GM23338 (cell line): ENCODE data around the gene SMYD3. TPM values are rescaled to one million over a fixed set of nuclear protein-coding genes. Genes with fewer than 3 reads are reported as not detected.
"Not testable (repeated sequence)": the region's sequence is repeated elsewhere in the genome, so short reads cannot be mapped to it uniquely, and the experiment has no call there.

ENCODE experiments used
- ATAC-seq: fragments of 200-7000 bp; cut with Tn5 transposase; 3 replicates; pipeline ENCODE4 v1.9.1; 2020
- DNase-seq: peaks from one replicate; pipeline ENCODE4 v3.0.0-alpha.2; 2015; ENCODE audit warnings: low spot score
- H2AFZ ChIP-seq: fragments of 200-600 bp; sonication (generic); 2 replicates; pipeline ENCODE4 v1.8.0; 2016; ENCODE audit warnings: antibody characterized with exemption, mild to moderate bottlenecking, moderate library complexity
- H3F3A ChIP-seq: fragments of 200-600 bp; sonication (generic); replicated peaks from 2 replicates; pipeline ENCODE4 v1.8.0; 2017; ENCODE audit warnings: antibody characterized with exemption, mixed run types, low read depth
- H3K27ac ChIP-seq: fragments of 200-600 bp; sonication (generic); 2 replicates; pipeline ENCODE4 v1.6.1; 2016; ENCODE audit warnings: low read depth
- H3K27me3 ChIP-seq: fragments of 200-600 bp; sonication (generic); 2 replicates; pipeline ENCODE4 v1.8.0; 2016; ENCODE audit warnings: mild to moderate bottlenecking, mixed run types, moderate library complexity; ENCODE audit not compliant: insufficient read depth
- H3K36me3 ChIP-seq: fragments of 200-600 bp; sonication (generic); 2 replicates; pipeline ENCODE4 v1.8.0; 2016; ENCODE audit warnings: mild to moderate bottlenecking; ENCODE audit not compliant: insufficient read depth
- H3K4me1 ChIP-seq: fragments of 200-600 bp; sonication (generic); 2 replicates; pipeline ENCODE4 v1.8.0; 2016; ENCODE audit warnings: mild to moderate bottlenecking, moderate library complexity; ENCODE audit not compliant: insufficient read depth
- H3K4me2 ChIP-seq: fragments of 200-600 bp; sonication (generic); 2 replicates; pipeline ENCODE4 v1.7.1; 2017; ENCODE audit warnings: mixed run types
- H3K4me3 ChIP-seq: fragments of 200-600 bp; sonication (generic); 2 replicates; pipeline ENCODE4 v1.6.1; 2016; ENCODE audit warnings: mixed run types
- H3K79me2 ChIP-seq: fragments of 200-600 bp; sonication (generic); replicated peaks from 2 replicates; pipeline ENCODE4 v1.8.0; 2017; ENCODE audit warnings: mild to moderate bottlenecking; ENCODE audit not compliant: insufficient read depth
- H3K9me2 ChIP-seq: fragments of 200-600 bp; sonication (generic); 2 replicates; pipeline ENCODE4 v1.8.0; 2017; ENCODE audit not compliant: insufficient read depth
- H4K20me1 ChIP-seq: fragments of 200-600 bp; sonication (generic); replicated peaks from 2 replicates; pipeline ENCODE4 v1.8.0; 2017; ENCODE audit warnings: mild to moderate bottlenecking; ENCODE audit not compliant: insufficient read depth
- H3K27ac Mint-ChIP-seq: 2 replicates; pipeline ENCODE4 v1.8.0; 2020; ENCODE audit warnings: inconsistent platforms, mild to moderate bottlenecking, moderate library complexity, mixed read lengths
- H3K27me3 Mint-ChIP-seq: 3 replicates; pipeline ENCODE4 v1.8.0; 2022; ENCODE audit warnings: low read depth, mild to moderate bottlenecking, moderate library complexity, mixed read lengths, inconsistent platforms; ENCODE audit not compliant: insufficient read depth, poor library complexity
- H3K36me3 Mint-ChIP-seq: 3 replicates; pipeline ENCODE4 v1.8.0; 2021; ENCODE audit warnings: low read depth, mild to moderate bottlenecking, inconsistent platforms, moderate library complexity, mixed read lengths
- H3K4me1 Mint-ChIP-seq: 3 replicates; pipeline ENCODE4 v1.8.0; 2020; ENCODE audit warnings: mild to moderate bottlenecking, inconsistent platforms, mixed read lengths
- H3K4me3 Mint-ChIP-seq: 3 replicates; pipeline ENCODE4 v1.8.0; 2021; ENCODE audit warnings: moderate library complexity, mild to moderate bottlenecking, inconsistent platforms, mixed read lengths
- H3K9me3 Mint-ChIP-seq: 3 replicates; pipeline ENCODE4 v1.8.0; 2020; ENCODE audit warnings: moderate library complexity, mild to moderate bottlenecking, inconsistent platforms, mixed read lengths
- EZH2 ChIP-seq: fragments of 200-600 bp; sonication (generic); IDR thresholded peaks from one replicate; pipeline ENCODE4 v1.8.0; 2017; ENCODE audit warnings: antibody characterized with exemption, mild to moderate bottlenecking, low read depth; ENCODE audit not compliant: unreplicated experiment
- EZH2phosphoT487 ChIP-seq: fragments of 200-600 bp; sonication (generic); IDR thresholded peaks from one replicate; pipeline ENCODE4 v1.8.1; 2018; ENCODE audit warnings: antibody characterized with exemption; ENCODE audit not compliant: unreplicated experiment
- JUNB ChIP-seq: IDR thresholded peaks from one replicate; pipeline ENCODE4 v1.6.1; 2016; ENCODE audit warnings: antibody characterized with exemption; ENCODE audit not compliant: unreplicated experiment
- POLR2AphosphoS5 ChIP-seq: IDR thresholded peaks from 2 replicates; pipeline ENCODE4 v1.6.1; 2016; ENCODE audit warnings: antibody characterized with exemption, low read depth
- STAT1 ChIP-seq: IDR thresholded peaks from one replicate; pipeline ENCODE4 v1.6.1; 2016; ENCODE audit warnings: antibody characterized with exemption; ENCODE audit not compliant: unreplicated experiment
- ZNF331 ChIP-seq: fragments of 250-450 bp; sonication (Bioruptor Pico); IDR thresholded peaks from 2 replicates; pipeline ENCODE4 v1.5.0; 2020; ENCODE audit warnings: low read depth, mild to moderate bottlenecking, moderate library complexity
- ZNF462 ChIP-seq: fragments of 250-450 bp; sonication (Bioruptor Pico); IDR thresholded peaks from 2 replicates; pipeline ENCODE4 v1.5.0; 2020; ENCODE audit warnings: mild to moderate bottlenecking, moderate library complexity
- polyA plus RNA-seq: library from polyadenylated mRNA; unstranded; fragments of >200 nt; fragmentation: Nextera tagmentation; extraction: Ambion mirVana; gene quantifications from 2 replicates; pipeline ENCODE4 v1.2.1, GENCODE V29; 2016
- total RNA-seq: library from RNA; depleted of rRNA; stranded (reverse); fragments of >200 nt; shearing (Covaris generic); gene quantifications from 2 replicates; pipeline ENCODE4 v1.2.3, GENCODE V29; 2014
- TF ChIP-seq, protein P1 (sequence below), 2 experiments: fragments of 200-600 bp in 1 of 2; sonication (generic) in 1 of 2; conservative IDR thresholded peaks; 2 replicates each; pipeline versions ENCODE4 v1.5.1 to v1.6.1; 2016 to 2017; ENCODE audit warnings: antibody characterized with exemption in 2 of 2, low read depth in 2 of 2, mild to moderate bottlenecking in 2 of 2, moderate library complexity in 1 of 2

The SMYD3 gene
- total and polyA plus RNA-seq, 2 experiments from 2014 or later: 31.8 to 34.4 TPM

DNA sequence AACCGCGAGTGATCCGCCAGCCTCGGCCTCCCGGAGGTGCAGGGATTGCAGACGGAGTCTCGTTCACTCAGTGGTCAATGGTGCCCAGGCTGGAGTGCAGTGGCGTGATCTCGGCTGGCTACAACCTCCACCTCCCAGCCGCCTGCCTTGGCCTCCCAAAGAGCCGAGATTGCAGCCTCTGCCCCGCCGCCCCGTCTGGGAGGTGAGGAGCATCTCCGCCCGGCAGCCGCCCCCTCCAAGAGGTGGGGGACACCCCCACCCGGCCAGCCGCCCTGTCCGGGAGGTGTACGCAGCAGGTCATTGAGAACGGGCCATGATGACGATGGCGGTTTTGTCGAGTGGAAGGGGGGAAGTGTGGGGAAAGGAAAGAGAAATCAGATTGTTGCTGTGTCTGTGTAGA, 732.1 kb downstream of the SMYD3 start:
- not testable (repeated sequence) for H3K79me2 ChIP-seq, H3K27me3 ChIP-seq, H3K4me2 ChIP-seq, H3K27me3 Mint-ChIP-seq, H4K20me1 ChIP-seq, H3K27ac Mint-ChIP-seq, H3K36me3 Mint-ChIP-seq, DNase-seq, H3F3A ChIP-seq, H3K9me3 Mint-ChIP-seq, H3K9me2 ChIP-seq, ATAC-seq, H3K27ac ChIP-seq, H2AFZ ChIP-seq, H3K4me1 ChIP-seq, H3K4me3 Mint-ChIP-seq, H3K4me3 ChIP-seq, H3K36me3 ChIP-seq, H3K4me1 Mint-ChIP-seq

DNA sequence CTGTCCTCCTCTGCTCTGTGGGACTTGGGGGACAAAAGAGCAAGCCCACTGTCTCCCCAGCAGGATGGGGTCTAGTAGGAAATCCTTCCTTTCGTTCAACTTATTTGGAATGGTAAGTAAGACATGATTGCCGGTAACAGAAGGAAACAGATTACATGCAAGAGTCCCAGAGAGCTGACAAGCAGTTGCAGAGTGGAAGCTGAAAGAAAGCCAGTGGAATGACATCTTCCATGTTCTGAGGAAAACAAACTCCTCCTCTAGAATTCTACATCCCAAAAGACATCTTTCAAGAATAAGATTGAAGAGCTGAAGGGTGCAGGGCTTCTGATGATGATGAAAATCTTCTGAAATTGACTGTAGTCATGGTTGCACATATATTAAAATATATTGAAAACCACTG, 732.9 kb downstream of the SMYD3 start:
- Mint-ChIP-seq H3K9me3 (no peaks in the 10 kb centered on the region), H3K36me3 (no peaks in the 10 kb centered on the region), H3K4me3 (no peak overlapping the region), H3K27me3 (no peaks in the 10 kb centered on the region), H3K4me1 (peaks cover 5% of the 10 kb centered on the region), H3K27ac (no peak overlapping the region)
- H3K4me2 ChIP-seq: no peak overlapping the region
- ATAC-seq: no peak
- TF ChIP-seq EZH2: no peak
- TF ChIP-seq ZNF331 (CRISPR knock-in tag): no peak
- no peaks in the 10 kb centered on the region for H3K4me1 ChIP-seq
- H3F3A ChIP-seq: no peaks in the 10 kb centered on the region
- H3K27ac ChIP-seq: no peak overlapping the region
- no peaks in the 10 kb centered on the region for H3K27me3 ChIP-seq
- no peaks in the 10 kb centered on the region for H3K9me2 ChIP-seq
- no peaks in the 10 kb centered on the region for H4K20me1 ChIP-seq
- no peak overlapping the region for H2AFZ ChIP-seq
- H3K79me2 ChIP-seq: no peaks in the 10 kb centered on the region
- no peak for DNase-seq
- H3K4me3 ChIP-seq: no peak overlapping the region
- no peaks in the 10 kb centered on the region for H3K36me3 ChIP-seq

- no peaks in the 10 kb centered on the region for H3F3A ChIP-seq
- H4K20me1 ChIP-seq: no peaks in the 10 kb centered on the region
- Mint-ChIP-seq H3K27ac (no peak overlapping the region), H3K4me3 (no peak overlapping the region), H3K4me1 (peaks cover 5% of the 10 kb centered on the region), H3K9me3 (no peaks in the 10 kb centered on the region), H3K36me3 (no peaks in the 10 kb centered on the region), H3K27me3 (no peaks in the 10 kb centered on the region)
- H3K36me3 ChIP-seq: no peaks in the 10 kb centered on the region
- no peaks in the 10 kb centered on the region for H3K27me3 ChIP-seq
- H3K9me2 ChIP-seq: no peaks in the 10 kb centered on the region
- DNase-seq (no peak), ATAC-seq (no peak)
- no peak overlapping the region for H3K4me2 ChIP-seq
- no peak overlapping the region for H3K4me3 ChIP-seq
- H3K4me1 ChIP-seq: no peaks in the 10 kb centered on the region
- no peak overlapping the region for H3K27ac ChIP-seq
- no peak overlapping the region for H2AFZ ChIP-seq
- no peaks in the 10 kb centered on the region for H3K79me2 ChIP-seq
- no peak for TF ChIP-seq EZH2
- no peak for TF ChIP-seq STAT1
- no peak for TF ChIP-seq EZH2phosphoT487
- TF ChIP-seq JUNB: no peak
- TF ChIP-seq, protein P1, sequence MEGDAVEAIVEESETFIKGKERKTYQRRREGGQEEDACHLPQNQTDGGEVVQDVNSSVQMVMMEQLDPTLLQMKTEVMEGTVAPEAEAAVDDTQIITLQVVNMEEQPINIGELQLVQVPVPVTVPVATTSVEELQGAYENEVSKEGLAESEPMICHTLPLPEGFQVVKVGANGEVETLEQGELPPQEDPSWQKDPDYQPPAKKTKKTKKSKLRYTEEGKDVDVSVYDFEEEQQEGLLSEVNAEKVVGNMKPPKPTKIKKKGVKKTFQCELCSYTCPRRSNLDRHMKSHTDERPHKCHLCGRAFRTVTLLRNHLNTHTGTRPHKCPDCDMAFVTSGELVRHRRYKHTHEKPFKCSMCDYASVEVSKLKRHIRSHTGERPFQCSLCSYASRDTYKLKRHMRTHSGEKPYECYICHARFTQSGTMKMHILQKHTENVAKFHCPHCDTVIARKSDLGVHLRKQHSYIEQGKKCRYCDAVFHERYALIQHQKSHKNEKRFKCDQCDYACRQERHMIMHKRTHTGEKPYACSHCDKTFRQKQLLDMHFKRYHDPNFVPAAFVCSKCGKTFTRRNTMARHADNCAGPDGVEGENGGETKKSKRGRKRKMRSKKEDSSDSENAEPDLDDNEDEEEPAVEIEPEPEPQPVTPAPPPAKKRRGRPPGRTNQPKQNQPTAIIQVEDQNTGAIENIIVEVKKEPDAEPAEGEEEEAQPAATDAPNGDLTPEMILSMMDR (conservative IDR thresholded peaks at IDR 0.05; ENCODE audit: low read depth in 2 of 2): no peak
- TF ChIP-seq POLR2AphosphoS5: no peak
- TF ChIP-seq ZNF462 (CRISPR knock-in tag): no peak
- no peak for TF ChIP-seq ZNF331 (CRISPR knock-in tag)
These were observed 733.7 kb downstream of the SMYD3 start for GRCh38 chr1:245773344-245773743.
